GM21381 (cell line): ENCODE data around the gene WDFY4.

Experiments used
- ATAC-seq: cut with Tn5 transposase; IDR thresholded peaks from one replicate; pipeline ENCODE4 v1.9.1; 2021; ENCODE audit warnings: mild to moderate bottlenecking, moderate library complexity; ENCODE audit not compliant: unreplicated experiment

The WDFY4 gene

DNA sequence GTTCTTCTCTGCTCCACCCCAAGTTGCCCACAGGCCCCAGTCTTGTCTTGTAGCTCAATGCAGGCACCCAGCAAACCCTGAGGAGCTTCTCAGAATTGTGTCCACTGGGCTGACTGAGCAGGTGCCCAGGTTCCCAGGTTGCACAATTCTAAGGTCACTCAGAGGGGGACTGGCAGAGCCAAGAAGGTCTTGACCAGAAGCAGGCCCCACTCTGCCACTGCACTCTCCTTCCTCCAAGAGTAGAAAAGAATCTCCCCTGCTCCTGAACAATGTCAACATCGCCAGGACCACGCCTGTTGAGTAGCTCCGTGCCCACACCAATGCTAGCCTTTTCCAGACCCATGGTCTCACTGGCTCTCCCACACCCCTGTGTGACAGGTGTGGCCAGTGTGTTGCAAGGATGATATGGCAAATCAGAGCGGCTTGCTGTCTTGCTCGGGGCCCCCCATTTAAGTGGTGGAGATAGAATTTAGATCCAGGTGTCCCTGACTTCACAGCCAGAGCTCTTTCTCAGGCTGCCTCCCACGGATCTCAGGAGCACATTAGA, 254.4 kb downstream of the WDFY4 start:
- ATAC-seq, result no peak

DNA sequence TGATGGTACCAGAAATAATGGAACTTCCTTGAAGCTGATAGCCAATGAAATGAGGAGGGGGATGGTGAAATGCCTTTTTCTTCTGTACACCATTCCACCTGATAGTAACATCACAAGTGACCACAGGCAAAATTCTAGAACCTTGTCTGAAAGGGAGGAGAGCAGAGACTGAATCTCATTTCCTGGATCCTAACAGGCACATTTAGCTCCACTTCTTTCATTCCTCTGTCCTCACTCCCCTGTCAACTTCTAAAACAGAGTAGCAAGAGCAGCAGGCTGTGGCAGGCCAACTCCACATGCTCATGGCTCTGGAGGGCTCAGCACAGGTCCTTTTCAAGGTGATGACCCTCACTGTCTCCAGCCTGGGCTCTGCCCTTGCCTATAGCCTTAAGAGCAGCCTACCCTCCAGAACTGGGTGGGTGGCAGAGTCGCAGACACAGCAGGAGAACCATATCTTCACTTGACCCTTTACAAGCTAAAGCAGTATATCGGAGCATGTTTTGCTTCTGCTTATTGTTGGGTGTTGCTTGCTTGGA, 255.2 kb downstream of the WDFY4 start, which contains the start of gene LRRC18:
LRRC18 (minus strand) TSS at position 51 of the 536 bp plus-strand sequence. CDS start 25,685 bp downstream, outside the sequence.
- ATAC-seq, result no peak

DNA sequence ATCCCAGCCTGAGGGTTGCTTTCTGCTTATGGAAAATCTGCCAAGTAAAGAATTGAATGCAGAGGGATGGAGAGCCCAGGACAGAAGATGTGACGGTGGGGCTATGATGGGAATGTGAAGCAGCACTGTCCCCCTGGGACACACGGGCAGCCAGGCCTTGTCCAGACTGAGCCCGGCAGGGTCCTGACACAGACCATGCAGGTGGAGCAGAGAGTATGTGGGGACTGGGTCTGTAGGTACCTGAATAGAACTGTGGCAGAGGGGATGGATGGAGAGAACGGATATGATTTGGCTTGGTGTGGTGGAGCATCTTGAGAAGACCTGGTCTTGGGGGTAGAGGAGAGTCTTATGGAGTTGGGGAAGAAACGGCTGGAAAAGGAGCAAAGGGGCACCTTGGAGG, 255.7 kb downstream of the WDFY4 start:
- ATAC-seq, result no peak

DNA sequence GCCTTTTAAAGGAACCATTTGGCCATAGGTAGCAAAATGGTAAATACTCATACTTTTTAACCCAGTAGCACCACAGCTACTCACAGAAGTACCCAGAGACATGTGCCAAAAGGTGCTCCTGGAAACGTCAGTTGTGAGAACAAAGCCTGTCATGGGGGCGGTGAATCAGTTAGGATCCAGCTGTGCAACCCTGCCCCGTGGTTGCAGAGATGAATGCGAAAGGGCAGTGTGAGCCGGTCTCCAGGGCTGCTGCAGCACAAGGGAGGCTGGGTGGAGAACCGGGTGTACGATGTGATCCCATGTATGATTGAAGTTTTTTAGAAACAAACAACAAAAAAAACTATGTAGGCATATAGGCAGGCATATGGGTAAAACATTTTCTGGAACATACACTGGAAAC, 256.3 kb downstream of the WDFY4 start:
- no peak for ATAC-seq

DNA sequence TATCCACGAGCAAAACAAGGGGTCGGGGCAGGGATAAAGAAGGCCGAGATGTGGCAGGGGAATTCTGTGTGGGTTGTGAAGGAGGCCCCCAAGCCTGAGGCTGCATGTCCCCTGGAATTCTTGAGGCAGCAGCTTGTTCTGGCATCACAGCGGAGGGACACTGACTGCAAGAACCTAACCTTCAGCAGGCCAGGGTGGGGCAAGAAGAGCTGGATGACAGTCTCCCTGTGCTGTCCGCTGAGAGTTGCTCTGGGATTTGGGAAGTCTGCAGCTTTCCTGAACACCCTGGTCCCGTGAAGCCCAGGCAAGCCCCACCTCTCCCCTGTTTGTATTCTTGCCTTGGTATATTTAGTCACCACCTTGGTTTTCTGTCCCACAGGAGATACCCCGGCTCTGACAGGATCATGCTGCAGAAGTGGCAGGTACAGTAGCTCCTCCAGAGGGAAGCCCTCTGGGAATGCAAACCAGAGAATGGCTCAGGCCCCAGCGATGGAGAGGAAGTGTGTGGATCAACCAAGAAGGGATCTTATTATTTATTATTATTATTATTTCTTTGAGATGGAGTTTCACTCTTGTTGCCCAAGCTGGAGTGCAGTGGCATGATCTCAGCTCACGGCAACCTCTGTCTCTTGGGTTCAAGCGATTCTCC, 256.9 kb downstream of the WDFY4 start:
- no peak for ATAC-seq

DNA sequence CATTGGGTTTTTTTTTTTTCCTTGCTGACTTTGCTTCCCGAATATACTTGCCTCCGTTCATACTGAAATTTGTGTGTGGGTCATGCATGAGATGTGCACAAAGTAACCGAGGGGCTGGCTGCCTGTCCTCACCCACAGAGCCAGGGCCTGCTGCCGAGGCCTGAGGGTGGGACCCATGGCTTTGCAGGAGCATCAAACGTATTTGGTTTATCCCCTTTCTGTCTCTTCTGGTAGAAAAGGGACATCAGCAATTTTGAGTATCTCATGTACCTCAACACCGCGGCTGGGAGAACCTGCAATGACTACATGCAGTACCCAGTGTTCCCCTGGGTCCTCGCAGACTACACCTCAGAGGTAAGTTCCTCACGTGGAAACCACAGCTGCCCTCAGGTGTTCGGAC, 258.4 kb downstream of the WDFY4 start:
- no peak for ATAC-seq

DNA sequence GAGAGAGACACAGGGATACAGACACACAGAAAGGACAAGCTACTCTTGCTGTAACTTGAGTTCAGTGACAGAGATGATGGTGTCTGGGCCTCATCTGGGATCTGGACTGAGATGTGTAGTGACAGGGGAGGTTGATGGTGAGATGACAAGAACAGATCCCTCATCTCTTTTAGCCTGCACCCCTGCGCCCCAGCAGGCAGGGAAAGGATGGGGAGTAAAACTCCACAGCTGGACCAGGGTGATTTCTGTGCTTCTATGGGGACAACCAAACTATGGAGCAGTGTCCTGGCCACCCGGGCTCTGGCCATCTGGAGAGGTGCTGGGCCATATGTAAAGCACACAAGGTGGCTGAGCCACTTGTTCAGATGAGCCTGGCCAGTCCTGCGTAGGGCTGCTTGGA, 259.5 kb downstream of the WDFY4 start:
- ATAC-seq, result no peak

- ATAC-seq, result no peak
Measured at GRCh38 chr10:48945441-48946130, 260.9 kb downstream of the WDFY4 start.

GRCh38 chr10:48946332-48946731, 261.7 kb downstream of the WDFY4 start:
- no peak for ATAC-seq

GRCh38 chr10:48946891-48947500, 262.3 kb downstream of the WDFY4 start:
- ATAC-seq, result no peak

- ATAC-seq, result no peak
Measured at GRCh38 chr10:48947690-48948469, 263.2 kb downstream of the WDFY4 start.

GRCh38 chr10:48948470-48949037, 263.9 kb downstream of the WDFY4 start:
- no peak for ATAC-seq

- no peak for ATAC-seq
Measured at GRCh38 chr10:48951707-48952106, 267.0 kb downstream of the WDFY4 start.

DNA sequence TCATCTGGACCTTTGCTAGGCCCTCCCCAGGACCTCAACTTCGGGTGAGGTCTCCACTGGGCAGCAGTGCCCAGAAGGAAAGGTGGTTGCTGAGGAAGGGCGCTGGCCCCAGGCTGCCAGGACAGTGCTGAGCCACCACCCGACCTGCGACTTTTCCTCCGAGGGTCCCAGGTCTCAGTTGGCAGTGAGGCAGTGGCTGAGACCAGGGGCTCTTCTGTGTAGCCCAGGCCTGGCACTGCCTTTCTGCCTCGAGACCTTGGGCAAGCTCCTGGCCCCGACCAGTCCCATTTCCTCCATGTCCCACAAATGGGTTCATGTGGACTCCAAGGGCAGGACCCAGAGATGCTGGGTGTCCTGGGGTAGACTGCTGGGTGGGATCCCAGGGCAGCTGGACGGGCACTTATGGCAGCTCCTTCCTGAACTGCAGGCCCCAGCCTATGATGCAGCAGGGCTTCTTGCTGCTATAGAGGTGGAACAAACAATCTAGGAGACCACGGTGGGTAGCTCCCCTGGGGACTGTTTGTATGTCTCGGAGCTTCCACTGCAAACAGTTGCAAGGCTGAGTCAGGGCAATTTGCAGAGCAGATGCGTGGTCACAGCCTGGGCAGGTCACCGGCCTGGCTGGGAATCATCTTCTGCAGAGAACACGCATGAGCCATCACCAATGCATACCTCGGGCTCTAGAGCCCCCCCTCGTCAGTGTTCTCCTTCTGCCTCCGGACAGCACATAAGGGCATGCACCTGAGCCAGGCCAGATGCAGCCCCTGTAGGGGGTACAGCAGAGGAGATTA, 272.9 kb downstream of the WDFY4 start:
- ATAC-seq, result no peak

DNA sequence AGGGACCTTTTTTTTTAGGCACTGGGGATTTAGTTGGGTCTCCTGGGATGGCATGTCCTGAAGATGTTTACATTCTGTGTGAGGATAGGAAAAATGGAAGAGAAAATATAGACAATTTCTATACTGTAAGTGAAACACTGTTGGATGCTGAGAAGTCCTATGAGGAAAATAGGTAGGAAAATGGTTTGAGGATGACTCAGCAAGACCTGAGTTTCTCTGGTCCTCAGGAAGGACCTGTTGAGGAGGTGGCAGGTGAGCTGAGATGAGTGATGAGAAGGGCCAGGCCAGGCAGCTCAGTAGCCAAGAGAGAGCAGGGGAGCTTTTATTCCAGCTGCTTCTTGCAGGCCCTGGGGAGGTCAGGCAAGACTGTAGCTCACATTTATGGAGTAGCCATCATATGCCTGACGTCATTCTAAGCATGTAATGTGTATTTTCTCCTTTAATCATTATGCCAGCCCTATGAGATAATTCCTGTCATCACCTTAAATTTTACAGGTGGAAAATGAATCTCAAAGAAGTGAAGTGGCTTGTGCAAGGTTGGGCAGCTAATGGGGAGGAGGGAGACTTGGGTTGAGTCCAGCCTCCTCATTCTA, 274.0 kb downstream of the WDFY4 start:
- ATAC-seq, result no peak

DNA sequence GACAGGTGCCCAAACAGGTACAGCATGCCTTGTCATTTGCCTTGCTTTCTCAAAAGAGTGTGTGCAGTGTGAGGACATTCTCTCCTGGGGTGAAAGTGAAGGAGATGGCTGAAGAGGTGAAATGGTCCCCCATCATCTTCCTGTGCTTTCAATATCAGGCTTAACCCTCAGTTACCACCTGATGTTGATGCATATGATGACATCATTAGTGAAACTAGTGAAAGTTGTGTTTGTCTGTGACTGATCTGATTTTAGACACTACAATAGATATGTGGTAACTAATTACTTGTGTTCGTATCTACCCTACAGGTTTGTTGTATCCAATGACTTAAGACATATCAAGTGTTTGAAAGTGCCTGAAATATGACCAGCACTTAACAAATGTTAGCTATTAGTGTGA, 279.4 kb downstream of the WDFY4 start:
- ATAC-seq, result no peak

- ATAC-seq, result no peak
Measured at GRCh38 chr10:48965460-48965859, 280.8 kb downstream of the WDFY4 start.

GRCh38 chr10:48968036-48968435, 283.4 kb downstream of the WDFY4 start:
- ATAC-seq, result no peak

DNA sequence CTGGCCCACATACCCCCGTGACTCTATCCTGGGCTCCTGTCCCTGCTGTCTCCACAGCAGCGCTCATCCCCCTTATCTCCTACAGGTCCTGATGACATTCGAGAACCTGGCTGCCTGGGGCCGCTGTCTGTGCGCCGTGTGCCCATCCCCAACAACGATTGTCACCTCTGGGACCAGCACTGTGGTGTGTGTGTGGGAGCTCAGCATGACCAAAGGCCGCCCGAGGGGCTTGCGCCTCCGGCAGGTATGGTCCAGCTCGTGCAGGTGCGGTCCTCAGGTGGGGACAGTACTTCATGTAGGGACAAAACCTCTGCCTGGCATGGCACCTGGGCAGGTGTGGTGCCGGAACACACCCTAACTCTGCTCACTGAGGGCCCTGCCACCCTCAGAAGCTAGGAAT, 285.4 kb downstream of the WDFY4 start:
- no peak for ATAC-seq
